SH-SY5Y (cell line): ENCODE measurements around the gene KRT15.

ENCODE experiments used
- GATA2 ChIP-seq: IDR thresholded peaks from 2 replicates; pipeline ENCODE4 v1.6.1; 2011; ENCODE audit warnings: mild to moderate bottlenecking, low read depth, low read length
- GATA3 ChIP-seq: IDR thresholded peaks from 2 replicates; pipeline ENCODE4 v1.6.1; 2011; ENCODE audit warnings: low read depth, mild to moderate bottlenecking, low read length, moderate library complexity

GRCh38 chr17:41463746-41464145, 54.9 kb downstream of the KRT15 start:
- no peak for TF ChIP-seq GATA2
- no peak for TF ChIP-seq GATA3
